ENCODE data around the gene DAPK2.
"Not testable (repeated sequence)": the region's sequence is repeated elsewhere in the genome, so short reads cannot be mapped to it uniquely, and the experiment has no call there.

The DAPK2 gene

DNA sequence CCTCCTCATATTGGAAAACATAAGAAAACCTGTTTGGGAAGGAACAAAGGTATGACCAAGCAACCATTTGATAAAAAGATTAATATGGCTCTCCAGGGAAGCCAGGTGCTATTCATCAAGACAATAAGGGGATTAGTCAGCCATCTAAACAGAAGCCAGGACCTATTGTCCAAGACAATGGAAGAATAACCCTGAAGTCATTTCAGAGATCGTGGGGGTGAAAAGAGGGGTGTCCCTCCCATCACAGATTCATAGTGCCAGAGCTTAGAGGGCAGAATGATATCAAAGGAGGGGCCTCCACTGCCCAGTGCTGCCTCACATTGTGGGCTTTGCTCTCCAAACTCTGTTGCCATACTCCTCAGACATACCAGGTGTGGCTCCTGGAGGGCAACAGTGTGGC lies 73.5 kb downstream of the DAPK2 start:
- no peak for DNase-seq (ENCODE audit: low spot score)

DNA sequence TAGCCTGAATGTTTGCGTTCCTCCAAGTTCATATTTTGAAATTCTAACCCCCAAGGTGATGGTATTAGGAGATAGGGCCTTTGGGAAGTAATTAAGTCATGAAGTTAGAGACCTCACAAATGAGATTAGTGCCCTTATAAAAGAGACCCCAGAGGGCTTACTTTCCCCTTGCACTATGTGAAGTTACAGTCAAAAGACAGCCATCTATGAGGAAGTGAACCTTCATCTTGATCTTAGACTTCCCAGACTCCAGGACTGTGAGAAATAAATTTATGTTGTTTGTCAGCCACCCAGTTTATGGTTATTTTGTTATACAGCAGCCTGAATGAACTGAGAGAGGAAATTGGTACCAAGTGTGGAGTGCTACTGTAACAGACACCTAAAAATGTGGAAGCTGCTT lies 74.4 kb downstream of the DAPK2 start:
- no peak for DNase-seq (ENCODE audit: low spot score)

DNA sequence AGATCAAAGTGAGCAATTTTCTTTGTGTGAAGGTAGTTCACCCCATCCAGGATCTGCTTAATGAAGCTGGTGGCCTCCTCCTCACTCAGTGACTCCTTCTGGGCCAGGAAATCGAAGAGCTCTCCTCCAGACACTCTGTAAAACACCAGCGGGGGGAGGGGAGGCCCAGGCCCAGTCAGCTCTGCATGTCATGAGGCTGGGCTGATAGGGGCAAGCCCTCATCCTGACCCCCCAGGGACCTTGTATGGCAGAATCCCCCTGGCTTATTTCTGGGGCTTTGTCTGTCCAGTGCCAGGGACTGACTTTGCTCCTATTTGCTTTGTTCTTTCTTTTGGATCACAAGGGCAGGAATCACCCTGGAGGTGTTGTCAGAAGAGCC lies 74.9 kb downstream of the DAPK2 start:
- no peak for DNase-seq (ENCODE audit: low spot score)

DNA sequence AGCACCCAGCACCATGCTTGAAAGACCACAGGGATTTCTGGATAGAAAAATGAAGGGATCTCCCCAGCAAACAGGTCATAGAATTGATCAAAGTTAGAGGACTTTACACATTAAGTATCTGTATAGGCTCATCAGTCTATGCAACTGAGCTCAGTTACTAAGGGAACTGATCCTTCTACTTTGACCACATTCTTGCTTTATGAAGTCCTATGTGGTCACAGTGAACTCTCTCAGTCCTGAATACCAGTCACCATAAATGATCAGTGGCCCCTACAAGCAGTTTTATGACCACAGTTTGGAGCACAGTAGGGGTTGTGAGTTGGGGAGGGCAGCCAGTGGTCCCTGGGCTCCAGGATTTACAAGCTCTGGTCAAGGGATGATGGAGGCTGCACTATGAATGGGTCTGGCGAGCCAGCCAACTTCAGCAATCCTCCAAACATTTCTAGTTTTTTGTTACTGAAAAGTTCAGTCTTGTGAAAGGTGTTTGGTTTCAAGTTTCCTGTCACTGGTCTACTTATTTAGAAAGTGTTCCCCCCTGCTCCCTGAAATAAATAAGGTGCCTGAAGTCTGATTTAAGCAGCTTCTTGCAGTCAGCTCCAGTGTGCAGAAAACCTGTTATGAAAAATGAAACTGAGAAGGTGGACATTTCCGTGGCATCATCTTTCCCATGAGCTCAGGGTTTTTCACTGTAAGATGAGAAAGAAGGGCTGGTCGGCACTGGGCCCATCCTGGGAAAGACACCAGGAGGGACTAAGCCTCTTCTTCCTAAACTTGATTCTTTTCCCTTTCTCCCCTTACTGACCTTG lies 75.5 kb downstream of the DAPK2 start:
- DNase-seq (ENCODE audit: low spot score): no peak

DNA sequence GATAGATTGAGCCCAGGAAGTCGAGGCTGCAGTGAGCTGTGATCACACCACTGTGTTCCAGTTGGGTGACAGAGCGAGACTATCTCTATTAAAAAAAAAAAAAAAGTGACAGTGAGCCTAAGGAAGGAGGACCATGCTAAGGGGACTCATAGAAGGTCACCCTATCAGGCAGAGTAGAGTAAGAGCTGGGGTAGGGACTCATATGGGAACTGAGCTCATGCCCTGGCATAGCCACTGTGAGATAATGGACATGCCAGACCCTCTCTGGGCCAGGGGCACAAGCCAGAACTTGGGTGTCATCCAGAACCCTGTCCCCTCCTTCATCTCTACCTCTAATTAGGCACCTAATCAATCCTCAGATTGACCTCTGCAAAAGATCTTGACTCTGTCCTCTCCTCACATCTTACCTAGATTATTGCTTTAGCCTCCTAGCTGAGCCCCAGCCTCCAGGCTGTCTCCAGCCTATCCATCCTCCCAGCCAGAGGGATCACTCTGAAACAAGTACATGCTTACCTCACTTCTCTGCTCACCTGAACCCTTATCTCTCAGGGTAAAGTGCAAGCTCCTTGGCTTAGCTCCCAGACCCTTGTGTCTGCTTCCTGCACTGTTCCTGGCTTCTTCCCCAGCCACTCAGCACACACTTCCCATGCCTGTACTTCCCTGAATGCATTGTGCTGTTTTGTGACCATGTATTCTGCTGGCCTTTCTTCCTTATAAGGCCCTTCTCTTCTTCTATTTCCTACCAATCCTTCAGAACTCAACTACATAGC lies 76.4 kb downstream of the DAPK2 start:
- DNase-seq (ENCODE audit: low spot score): no peak

DNA sequence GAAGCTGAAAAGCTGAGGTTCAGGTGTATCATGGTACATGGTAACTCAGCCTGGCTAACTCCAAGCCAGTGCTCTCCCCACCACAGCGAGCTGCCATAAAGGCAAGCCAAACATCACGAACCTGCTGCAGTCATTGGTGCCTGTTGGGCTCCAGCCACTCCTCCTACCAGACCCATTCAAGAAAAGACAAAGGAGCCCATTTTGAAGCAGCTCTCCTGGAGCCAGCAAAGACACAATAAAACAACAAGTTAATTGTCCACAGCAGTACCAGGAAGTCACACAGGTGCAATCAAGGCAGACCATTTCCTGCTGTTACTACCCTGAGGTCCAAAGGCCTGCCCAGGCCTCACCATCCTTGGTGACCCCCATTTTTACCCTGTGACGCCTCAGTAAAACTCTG lies 77.6 kb downstream of the DAPK2 start:
- DNase-seq (ENCODE audit: low spot score): no peak

DNA sequence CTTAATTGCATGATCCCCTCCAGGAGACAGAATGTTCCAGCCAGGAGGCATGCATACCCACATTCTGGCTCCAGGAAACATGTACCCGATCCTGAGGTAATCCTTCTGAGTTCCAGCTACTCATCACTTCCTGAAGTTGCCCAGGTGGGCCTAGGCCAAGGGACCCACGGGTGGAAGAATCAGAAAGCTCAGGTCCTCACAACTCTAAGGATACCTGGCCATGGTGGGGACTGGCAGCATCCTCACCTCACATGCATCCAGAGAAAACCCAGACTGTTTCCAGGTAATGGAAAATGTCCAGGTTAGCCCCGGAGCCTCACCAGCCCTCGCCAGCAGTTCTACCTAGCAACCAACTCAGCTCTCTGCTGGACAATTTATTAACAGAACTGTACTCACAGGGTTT lies 78.2 kb downstream of the DAPK2 start:
- DNase-seq (ENCODE audit: low spot score): no peak

DNA sequence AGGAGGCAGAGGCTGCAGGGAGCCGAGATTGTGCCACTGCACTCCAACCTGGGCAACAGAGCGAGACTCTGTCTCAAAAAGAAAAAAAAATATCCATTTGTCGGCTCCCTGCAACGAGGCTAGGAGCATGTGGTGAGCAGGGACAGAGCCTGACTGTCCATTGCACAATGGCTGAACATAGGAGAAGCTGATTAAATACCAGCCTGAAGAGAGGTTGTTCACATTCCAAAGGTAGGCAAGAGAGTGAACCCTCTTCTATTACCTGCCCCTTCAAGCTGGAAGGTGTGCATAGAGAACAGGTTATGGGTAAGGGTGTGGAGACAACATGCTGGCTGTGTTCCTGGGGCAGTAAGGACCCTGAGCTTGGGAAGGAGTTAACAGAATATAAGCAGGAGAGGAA lies 78.7 kb downstream of the DAPK2 start:
- no peak for DNase-seq (ENCODE audit: low spot score)

DNA sequence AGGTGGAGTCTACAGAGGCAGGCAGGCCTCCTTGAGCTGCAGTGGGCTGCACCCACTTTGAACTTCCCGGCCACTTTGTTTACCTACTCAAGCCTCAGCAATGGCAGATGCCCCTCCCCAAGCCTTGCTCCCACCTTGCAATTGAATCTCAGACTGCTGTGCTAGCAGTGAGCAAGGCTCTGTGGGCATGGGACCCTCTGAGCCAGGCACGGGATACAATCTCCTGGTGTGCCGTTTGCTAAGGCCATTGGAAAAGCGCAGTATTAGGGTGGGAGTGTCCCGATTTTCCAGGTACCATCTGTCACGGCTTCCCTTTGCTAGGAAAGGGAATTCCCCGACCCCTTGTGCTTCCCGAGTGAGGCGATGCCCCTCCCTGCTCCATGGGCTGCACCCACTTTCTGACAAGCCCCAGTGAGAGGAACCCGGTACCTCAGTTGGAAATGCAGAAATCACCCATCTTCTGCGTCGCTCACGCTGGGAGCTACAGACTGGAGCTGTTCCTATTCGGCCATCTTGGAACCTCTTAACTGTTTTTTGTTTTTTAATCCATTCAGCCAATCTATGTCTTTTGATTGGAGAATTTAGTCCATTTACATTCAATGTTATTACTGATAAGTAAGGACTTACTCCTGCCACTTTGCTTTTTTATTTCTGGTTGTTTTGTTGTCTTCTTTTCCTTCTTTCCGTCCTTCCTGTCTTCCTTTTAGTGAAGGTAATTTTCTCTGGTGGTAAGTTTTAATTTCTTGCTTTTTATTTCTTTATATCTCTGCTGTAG lies 83.2 kb downstream of the DAPK2 start:
- DNase-seq (ENCODE audit: low spot score): not testable (repeated sequence)

DNA sequence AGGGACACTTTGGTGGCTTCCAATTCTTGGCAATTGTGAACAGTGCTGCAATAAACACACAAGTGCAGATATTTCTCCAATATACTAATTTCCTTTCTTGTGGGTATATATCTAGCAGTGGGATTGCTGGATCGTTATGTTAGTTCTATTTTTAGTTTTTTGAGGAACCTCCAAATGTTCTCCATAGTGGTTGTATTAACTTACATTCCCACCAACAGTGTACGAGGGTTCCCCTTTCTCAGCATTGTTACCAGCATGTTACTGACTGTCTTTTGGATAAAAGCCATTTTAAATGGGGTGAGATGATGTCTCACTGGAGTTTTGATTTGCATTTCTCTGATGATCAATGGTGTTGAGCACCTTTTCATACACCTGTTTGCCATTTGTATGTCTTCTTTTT lies 92.8 kb downstream of the DAPK2 start:
- DNase-seq (ENCODE audit: low spot score): no peak

DNA sequence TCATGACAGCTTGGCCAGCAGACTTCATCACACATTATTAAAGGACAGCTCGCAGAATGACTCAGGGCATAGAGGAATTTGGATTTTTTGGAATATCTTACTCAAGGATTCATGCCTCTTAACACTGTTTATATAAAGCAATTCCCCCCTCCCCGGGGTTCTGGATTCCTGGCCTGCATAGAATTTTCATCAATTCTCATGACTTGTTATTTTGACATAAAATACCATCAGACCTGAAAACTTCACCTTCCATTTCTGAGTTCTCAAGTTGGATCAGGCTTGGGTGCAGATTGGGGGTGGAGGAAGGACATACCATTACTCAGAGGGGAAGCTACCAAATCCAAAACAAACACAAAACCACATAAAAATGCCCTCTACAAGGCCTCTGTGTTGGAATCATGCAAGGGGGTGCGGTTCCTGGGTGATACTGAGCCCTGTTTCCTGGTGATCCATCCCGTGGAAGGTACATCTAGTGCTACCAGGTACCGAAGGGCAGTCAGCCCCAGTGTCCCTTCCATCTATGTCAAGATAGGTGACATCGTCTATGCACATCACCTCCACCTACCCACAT lies 95.3 kb downstream of the DAPK2 start:
- no peak for DNase-seq (ENCODE audit: low spot score)

DNA sequence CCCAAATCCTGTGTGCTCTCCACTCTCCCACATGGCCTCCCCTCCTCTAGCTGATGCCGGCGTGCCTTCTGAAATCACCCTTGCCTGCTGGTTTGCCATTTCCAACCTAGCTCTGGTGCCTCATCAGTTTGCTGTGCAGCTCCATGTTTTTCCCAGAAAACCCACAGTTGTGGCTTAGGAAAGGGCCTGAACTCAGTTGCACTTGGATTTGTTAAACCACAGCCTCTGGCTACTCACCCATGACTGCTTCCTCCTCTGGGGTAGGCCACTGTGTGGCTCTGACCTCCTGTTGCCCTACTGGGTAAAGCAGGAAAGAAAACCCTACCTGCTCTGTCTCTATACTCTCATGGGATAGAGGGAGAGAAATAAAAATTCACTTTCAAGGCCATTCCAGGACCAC lies 97.3 kb downstream of the DAPK2 start:
- DNase-seq (ENCODE audit: low spot score): no peak

DNA sequence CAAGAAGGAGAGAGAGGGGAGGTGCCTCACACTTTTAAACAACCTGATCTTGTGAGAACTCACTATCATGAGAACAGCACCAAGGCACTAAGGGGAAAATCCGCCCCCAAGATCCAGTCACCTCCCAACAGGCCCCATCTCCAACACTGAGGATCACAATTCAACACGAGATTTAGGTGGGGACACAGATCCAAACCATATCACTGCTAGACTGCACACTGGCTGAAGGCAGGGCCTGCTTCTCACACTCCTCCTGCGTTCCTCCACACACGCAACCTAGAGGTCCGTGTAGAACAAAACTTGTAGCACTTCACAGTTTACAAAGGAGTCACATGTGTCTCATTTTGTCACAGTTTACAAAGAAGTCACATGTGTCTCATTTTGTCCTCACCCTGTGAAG lies 97.8 kb downstream of the DAPK2 start:
- no peak for DNase-seq (ENCODE audit: low spot score)

DNA sequence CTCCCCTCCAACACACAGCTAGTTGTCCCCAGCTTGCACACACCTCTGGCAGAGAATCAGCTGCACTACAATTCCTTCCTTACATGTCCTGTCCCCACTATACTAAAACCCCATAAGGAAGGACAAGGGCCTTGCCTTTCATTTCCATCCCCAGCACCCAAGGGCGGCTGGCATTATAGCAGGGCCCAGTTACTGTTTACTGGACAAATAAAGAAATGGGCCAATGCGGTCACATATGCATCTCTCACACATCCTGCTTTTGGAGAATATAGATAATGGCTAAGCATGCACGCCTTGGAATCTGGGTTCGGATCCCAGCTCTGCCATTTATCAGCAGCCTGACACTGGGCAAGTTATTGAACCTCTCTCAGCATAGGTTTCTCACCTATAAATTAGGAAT lies 99.1 kb downstream of the DAPK2 start:
- no peak for DNase-seq (ENCODE audit: low spot score)

DNA sequence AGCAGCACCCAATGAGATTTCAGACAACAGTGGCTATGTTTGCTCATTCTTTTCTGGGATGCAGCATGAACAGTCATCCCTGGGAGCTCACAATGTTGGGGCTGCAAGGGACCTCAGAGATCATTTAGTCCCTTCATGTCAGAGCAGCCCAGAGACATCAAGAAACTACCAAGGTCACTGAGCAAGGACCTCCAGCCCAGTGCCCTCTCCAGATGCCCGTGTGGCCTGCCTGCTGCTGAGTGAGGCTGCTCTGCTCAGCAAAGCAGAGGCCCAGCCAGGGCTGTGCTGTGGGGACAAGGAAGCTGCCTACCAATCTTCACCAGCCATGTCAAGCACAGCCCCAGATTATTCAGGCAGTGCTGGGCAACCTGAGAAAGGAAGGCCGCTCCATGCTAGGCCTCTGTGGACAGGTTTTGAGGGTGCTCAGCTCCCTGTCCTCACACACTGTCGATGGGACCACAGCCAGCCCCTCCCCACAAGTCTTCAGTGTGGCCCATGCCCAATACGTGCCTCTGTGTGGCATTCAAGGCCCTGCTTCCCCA lies 99.7 kb downstream of the DAPK2 start:
- no peak for DNase-seq (ENCODE audit: low spot score)

DNA sequence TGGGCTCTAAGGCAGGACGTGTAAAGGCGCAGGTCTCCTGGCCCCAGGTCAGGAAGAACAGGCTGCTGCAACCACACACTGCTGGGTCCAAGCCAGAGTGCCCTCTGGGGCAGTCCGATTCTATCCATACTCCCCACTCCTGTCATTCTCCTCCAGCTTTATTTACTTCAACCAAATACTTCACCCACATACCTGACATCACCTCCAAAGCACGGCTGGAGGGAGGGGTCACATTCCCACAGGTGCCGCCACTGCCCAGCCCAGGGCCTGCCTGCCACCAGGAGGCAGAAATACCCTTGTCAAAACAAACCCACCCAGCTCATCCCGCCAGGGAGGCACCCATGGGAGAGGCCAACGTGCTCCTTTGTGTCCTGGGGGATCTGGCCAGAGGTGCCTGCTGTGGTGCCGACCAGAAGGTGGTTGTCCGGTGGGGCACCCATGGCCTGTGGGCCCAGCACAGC lies 100.4 kb downstream of the DAPK2 start:
- DNase-seq (ENCODE audit: low spot score): no peak

DNA sequence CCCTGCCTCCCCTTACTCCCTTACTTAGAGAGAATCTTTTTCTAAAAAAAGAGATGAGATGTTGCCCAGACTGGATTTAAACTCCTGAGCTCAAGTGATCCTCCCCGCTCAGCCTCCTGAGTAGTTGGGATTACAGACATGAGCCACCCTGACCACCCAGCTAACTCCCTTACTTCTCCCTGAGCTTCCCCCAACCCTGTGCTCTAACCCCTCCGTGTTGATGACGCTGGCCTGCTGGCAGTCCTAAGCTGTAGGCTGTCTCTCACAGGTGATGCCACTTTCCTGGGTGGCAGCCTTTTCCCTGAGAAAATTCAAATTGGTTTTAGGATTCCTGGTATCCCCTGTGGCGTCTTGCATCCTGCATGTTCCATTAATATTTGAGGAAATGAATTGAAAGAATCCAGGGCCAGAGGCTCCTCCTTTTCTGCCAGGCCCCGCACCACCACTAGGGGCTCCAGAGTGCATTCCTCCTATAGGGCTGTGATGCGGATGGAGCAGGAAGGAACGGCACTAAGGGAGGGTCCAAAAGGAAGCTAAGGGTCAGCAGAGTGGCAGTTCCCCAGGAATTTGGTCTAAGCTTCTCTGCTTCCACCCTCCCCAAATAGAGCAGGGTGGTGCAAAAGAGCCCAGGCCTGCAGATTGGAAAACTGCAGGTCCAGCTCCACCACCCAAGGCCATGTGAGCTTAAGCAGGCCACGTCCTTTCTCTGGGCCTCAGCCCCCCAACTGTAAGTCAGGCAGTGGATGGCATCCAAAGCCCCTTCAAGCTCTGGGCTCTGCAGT lies 101.1 kb downstream of the DAPK2 start:
- peak; percentile 28 for DNase-seq (ENCODE audit: low spot score)

DNA sequence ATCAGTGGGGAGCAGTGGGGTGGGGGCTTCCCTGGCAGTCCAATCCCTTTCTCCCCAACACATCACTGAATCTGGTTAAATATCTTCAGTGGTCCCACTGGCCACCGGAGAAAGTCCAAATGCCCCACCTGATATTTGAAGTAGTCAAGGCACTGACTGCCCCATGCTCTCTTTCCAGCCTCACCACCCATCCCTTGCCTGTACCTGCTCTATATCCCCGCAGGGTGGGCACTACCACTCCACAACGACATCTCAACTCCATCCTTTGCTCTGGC lies 101.7 kb downstream of the DAPK2 start:
- DNase-seq (ENCODE audit: low spot score): no peak

DNA sequence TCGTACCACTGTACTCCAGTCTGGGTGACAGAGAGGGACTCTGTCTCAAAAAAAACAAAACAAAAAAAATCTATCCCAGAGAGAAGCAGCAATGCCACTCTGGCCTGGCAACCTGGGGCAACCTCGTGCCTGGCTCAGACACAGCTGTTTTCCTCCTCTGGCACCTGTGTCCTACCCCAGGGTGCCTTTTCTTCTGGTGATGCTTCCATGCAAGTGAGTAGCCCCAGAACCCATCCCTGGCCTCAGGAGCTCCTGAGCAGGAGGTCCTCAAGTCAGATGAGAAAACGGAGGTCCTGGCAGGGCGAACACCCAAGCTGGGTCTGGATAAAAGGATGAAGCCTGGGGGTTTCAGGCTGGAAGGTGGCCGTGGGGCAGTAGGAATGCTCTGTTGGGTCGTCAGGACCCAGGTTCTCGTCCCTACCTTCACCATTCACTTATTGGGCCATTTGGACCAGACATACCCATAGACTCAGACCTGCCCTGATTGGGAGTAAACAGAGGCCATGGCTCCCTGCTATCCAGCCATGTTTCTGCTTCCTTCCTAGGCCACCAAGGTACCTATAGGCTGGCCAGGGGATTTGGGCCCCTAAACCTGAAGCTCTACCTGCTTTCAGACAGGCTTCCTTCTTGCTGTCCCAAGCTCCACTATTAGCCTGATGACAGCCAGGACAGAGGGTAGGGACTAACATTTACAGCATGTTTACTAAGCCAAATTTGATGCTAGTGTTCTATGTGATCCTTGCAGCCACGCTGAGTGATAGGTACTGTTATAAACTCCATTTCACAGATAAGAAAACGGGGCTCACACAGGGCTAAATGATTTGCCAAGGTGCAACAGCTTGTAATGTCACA lies 102.2 kb downstream of the DAPK2 start:
- no peak for DNase-seq (ENCODE audit: low spot score)

DNA sequence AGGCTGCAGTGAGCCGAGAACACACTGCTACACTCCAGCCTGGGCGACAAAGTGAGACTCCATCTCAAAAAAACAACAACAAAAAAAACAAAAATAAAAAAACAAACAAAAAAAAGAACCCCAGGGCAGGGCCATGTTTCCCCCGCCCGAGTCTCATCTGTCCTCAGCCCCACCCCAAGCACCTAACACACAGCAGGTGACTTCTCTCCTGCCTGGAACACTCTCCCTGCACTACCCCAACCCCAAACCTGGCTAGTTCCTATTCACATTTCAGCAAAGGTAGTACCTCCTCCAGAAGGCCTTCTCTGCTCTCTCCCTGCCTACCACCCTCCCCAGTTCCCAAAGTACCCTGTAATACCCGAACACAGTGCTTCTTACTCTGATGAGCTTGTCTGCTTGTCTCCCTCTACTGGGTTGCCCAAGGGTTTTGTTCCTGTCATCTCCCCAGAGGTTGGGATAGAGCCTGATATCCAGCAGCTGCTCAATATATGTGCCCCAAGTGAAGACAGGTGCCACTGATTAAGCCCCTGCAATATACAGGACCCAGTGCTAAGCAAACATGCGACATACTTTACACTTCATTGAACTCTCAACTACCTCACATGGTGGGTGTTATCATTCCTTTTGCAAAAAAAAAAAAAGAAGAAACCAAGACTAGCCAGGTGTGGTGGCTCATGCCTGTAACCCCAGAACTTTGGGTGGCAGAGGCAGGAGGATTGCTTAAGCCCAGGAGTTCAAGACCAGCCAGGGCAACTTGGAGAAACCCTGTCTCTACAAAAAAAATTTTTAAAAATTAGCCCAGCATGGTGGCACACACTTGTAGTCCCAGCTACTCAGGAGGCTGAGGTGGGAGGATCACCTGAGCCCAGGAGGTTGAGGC lies 103.6 kb downstream of the DAPK2 start:
- DNase-seq (ENCODE audit: low spot score): no peak
